T-helper 2 cell (primary cell): Measurements from ENCODE around the gene ACOT7.
A peak's percentile ranks its signal among the peaks of the same experiment; 100 is the strongest.

Experiments used
- DNase-seq, 5 experiments: peaks; one replicate each; pipeline versions ENCODE4 v3.0.0 to v3.0.0-alpha.2; 2012 to 2022

Gene ACOT7

DNA sequence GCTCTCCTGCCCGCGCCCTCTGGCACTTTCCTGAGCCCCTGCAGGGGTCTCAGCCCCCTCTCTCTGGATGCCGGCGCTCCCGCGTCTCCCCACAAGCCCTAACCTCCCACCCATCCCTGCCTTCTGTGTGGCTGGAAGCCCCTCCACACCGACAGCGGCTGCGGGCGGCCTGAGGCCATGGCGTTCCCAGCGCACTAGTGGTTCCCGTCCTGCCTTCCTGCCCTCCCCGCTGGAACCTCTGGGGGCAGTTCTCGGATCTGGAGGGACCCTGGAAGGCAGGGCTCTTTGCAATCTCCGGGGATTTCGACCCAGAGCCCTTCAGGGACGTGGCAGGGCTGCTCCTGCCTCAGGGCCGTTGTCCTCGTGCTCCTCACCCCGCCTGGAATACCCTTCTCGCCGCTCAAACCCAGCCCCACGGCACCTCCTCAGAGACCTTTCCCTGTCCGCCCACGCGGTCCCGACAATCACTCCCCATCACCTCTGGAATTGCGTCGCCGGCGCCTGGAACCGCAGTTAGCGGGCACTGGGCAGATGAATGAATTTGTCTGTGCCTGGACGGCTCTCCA lies 30.5 kb upstream of the ACOT7 start:
- DNase-seq: no peak

DNA sequence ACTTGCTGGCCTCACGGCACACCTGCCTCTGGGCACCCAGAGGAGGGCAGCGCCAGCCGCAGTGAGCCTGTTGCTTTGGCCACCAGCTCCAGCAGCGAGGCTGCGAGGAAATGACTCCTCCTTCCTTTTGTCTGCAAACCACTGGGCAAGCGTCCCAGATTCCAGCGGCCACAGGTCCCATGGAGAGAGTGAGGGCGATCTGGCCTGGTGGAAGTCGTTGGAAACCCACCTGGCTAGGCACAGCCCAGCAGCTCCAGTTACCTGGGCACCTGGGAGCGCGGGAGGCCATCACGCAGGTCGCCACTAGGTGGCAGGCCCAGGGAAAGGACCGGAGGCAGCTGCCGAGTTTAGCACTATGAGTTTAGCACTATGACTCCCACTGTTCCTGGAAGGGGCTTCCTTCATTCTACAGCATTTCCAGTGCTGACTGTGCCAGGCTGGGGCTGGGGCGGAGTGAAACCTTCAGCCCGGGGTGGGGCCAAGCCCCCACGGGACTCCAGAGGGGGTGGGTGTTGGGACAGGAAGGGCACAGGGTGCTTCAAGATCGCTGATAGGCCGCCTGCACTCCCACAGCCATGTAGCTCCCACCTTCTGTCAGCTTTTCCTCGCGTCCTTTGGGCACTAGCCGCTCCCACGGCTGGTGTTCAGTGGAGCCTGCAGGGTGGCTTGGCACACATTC lies 29.9 kb upstream of the ACOT7 start:
- DNase-seq: peak; percentile 43 to 65 (median 55)

DNA sequence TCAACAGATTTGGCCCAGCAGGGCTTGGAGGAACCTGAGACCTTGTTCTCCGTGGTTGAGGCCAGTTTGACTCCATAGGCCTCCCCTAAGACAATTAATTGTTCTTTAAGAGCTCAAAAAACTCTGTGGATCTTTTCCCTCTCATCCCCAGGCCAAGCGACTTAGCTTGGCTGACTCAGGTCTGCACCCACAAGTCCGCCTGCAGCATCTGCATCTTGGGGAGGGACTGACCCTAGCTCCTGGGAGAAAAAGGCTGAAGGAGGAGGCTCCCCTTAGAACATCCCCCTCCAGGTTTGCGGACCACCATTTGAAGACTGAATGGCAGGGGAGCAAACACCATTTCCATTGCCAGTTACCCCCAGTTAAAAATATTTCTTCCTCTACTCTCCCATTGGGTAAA lies 27.7 kb upstream of the ACOT7 start:
- no peak for DNase-seq

DNA sequence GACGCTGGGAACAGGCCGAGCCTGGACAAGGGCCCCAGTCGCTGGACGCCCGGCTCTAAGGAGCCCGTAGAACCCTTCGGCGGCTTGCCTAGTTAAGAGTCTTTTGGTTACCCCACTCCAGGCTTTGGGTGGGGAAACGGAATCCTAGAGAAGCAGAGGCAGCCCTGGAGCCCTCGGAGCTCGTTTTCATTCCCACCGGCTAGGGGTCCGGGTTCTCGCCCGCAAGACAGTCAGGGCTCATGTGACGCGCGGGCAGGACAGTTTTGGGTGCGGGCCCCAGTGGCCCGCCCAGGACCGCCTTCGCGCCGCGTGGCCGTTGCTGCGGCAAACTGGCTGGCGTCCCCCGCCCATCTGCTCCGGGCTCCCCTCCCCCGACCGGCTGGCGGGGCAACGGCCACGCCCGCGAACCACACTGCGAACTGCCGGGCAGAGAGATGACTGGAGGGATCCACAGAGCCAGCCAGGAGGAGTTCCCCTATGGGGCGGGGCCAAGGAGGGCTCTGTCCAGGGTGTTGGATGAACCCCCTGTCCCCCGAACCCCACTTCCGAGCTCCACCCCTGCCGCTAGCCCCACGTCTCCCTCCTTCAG lies 27.0 kb upstream of the ACOT7 start:
- no peak for DNase-seq

GRCh38 chr1:6419804-6420453 lies 26.4 kb upstream of the ACOT7 start, which contains the start of gene HES2:
Gene HES2, minus strand, starts transcription at chr1:6419919. Its CDS starts 99 bp downstream, at chr1:6419820.
- DNase-seq: no peak

GRCh38 chr1:6419397-6419803 lies 25.8 kb upstream of the ACOT7 start:
- DNase-seq: peak in 1 of 5 experiments; percentile 22

GRCh38 chr1:6418668-6419396 lies 25.3 kb upstream of the ACOT7 start:
- no peak for DNase-seq

GRCh38 chr1:6417961-6418667 lies 24.5 kb upstream of the ACOT7 start:
- DNase-seq: no peak

- DNase-seq: no peak
Measured at GRCh38 chr1:6416906-6417305, 23.3 kb upstream of the ACOT7 start.

- no peak for DNase-seq
Measured at GRCh38 chr1:6416295-6416656, 22.7 kb upstream of the ACOT7 start.

DNA sequence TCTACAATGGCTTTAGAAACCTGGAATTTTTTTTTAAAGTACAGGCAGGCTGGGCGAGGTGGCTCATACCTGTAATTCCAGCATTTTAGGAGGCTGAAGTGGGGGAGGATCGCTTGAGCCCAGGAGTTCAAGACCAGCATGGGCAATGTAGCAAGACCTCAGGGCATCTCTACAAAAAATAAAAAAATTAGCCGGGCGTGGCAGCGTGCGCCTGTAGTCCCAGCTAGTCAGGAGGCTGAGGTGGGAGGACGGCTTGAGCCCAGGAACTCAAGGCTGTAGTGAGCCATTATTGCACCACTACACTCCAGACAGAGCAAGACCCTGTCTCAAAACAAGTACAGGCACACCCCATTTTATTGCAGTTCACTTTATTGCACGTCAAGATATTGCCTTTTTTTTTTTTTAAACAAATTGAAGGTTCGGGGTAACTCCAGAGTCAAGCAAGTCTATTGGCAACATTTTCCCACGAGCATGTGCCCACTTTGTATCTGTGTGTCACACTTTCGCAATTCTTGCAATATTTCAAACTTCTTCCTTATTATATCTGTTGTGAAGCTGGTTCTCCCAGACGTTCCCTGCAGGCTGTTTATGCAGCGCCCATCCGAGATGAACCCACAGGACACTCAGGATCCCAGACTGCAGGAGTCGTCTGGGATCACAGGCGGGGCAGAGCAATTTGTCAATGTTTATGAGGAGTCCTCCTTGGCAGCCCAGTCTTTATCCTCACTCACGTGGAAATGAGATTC lies 21.5 kb upstream of the ACOT7 start:
- no peak for DNase-seq

GRCh38 chr1:6414443-6414844 lies 20.9 kb upstream of the ACOT7 start:
- peak in 2 of 5 experiments; percentile 31 to 37 for DNase-seq

- DNase-seq: no peak
Measured at GRCh38 chr1:6412896-6413295, 19.3 kb upstream of the ACOT7 start.

DNA sequence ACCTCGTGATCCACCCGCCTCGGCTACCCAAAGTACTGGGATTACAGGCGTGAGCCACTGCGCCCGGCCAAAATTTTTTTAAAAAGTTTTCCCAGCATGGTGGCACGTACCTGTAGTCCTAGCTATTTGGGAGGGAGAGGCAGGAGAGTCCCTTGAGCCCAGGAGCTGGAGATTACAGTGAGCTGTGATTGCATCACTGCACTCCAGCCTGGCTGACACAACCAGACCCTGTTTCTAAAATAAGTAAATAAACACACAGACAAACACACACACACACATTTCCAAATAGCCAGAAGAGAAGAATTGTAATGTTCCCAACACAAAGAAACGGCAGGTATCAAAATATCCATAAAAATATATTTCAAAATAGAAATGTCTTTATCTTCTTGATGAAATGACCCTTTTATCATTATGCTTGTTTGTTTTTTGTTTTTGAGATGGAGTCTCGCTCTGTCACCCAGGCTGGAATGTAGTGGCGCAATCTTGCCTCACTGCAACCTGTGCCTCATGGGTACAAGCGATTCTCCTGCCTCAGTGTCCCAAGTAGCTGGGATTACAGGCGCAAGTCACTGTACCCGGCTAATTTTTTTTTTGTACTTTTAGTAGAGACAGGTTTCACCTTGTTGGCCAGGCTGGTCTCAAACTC lies 16.8 kb upstream of the ACOT7 start:
- no peak for DNase-seq

- DNase-seq: no peak
Measured at GRCh38 chr1:6409733-6410132, 16.2 kb upstream of the ACOT7 start.

DNA sequence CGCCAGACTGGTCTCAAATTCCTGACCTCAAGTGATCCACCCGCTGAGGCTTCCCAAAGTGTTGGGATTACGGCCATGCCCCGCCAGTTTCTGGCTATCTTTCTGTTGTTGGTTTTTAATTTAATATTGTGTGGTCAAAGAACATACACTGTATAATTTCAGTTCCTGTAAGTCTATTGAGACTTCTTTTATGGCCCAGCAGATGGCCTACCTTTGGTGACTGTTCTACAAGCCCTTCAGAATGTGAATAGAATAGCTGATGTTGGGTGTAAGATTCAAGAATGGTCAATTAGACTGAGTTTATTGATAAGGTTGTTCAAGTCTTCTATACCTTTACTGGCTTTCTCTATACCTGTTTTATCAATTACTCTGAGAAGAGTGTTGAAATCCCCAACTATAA lies 15.5 kb upstream of the ACOT7 start:
- DNase-seq: no peak

DNA sequence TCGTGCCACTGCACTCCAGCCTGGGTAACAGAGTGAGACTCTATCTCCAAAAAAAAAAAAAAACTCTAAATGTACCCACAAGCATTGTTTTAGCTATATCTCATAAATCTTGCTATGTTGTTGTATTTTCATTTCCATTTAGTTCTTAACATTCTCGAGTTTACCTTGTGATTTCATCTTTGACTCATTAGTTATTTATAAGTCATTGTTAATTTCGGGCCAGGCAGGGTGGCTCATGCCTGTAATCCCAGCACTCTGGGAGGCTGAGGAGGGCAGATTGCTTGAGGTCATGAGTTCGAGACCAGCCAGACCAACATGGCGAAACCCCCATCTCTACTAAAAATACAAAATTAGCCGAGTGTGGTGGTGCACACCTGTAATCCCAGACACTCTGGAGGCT lies 14.5 kb upstream of the ACOT7 start:
- DNase-seq: no peak

DNA sequence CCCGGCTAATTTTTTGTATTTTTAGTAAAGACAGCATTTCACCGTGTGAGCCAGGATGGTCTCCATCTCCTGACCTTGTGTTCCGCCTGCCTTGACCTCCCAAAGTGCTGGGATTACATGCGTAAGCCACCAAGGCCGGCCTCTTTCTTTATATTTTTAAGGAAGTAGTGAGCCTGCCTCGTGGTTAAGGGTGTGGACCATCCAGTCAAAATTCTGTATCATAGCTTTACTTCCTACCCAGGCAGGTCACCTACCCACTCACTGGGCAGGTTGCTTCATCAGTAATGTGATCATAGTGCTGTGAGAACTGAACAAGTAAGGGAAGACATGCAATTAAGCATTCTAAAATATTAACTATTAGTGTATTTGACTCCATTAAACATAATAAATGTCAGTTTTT lies 8.1 kb upstream of the ACOT7 start:
- no peak for DNase-seq

- no peak for DNase-seq
Measured at GRCh38 chr1:6399294-6399693, 5.7 kb upstream of the ACOT7 start.

- no peak for DNase-seq
Measured at GRCh38 chr1:6397844-6398441, 4.4 kb upstream of the ACOT7 start.

DNA sequence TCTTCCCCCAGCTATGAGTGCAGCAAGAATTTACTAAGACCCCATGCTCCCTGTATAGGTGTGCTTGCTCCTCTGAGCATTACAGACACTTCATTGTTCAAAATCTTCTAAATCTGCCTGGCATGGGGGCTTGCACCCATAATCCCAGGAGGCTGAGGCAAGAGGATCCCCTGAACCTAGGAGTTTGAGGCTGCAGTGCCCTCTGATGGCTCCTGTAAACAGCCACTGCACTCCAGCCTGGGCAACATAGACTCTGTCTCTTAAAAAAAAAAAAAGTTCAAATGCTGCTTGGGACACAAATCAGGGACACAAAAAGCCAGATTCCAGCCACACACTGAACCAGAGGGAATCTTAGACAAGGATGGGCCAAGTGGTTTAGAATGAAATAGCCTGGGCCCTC lies 3.4 kb upstream of the ACOT7 start:
- DNase-seq: peak in 1 of 5 experiments; percentile 28
